Right lung (tissue), 5 donors: ENCODE results near the gene IFI35. TPM values are rescaled to one million over a fixed set of nuclear protein-coding genes. Genes with fewer than 3 reads are reported as not detected.
"Not testable (repeated sequence)": the region's sequence is repeated elsewhere in the genome, so short reads cannot be mapped to it uniquely, and the experiment has no call there.

Source experiments
- DNase-seq, 2 donors: peaks; one replicate each; pipeline ENCODE4 v3.0.0-alpha.2; 2013
- polyA plus RNA-seq, 5 donors: library from polyadenylated mRNA; unstranded; fragments of 120-200 nt; gene quantifications; one replicate each; pipeline versions ENCODE4 v1.2.1 to v1.2.3, GENCODE V29; 2013; ENCODE audit warnings: inconsistent platforms in 1 of 5, low replicate concordance in 1 of 5; ENCODE audit not compliant: insufficient read length in 5 of 5, insufficient read depth in 1 of 5

IFI35 gene
- polyA plus RNA-seq, 5 donors, result 14.6 to 20.5 (median 16.0) TPM

GRCh38 chr17:43051969-43052368 is 45.4 kb downstream of the IFI35 start:
- DNase-seq, result no peak

GRCh38 chr17:43053008-43053407 is 46.4 kb downstream of the IFI35 start:
- DNase-seq, result not testable (repeated sequence)

DNA sequence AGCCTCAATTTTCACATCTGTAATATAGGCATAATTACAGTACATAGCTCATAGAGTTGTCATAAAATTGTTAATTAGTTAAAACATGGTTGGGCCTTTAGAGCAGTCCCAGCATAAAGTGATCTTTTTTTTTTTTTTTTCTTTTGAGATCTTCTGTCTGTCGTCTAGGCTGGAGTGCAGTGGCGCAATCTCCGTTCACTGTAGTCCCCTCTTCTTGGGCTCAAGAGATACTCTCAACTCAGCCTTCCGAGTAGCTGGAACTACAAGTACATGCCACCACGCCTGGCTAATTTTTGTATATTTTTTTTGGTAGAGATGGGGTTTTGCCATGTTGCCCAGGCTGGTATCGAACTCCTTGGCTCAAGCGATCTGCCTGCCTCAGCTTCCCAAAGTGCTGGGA is 49.5 kb downstream of the IFI35 start:
- DNase-seq, result no peak

- DNase-seq, result no peak
Measured at GRCh38 chr17:43062984-43063638, 56.5 kb downstream of the IFI35 start.

Other genes with a start within 250 kb of the IFI35 start
- 100 to 1,000 TPM; 155 to 221 (median 188) TPM for gene RAMP2, start 245.6 kb upstream of the IFI35 start, polyA plus RNA-seq
- gene VPS25, start 233.3 kb upstream of the IFI35 start, polyA plus RNA-seq, result 10 to 100 TPM; 66.5 to 77.3 (median 74.6) TPM
- gene WNK4, start 226.2 kb upstream of the IFI35 start, polyA plus RNA-seq, result 1 to 10 TPM in 4 of 5 donors, under 1 TPM in 1; 0.82 to 2.1 (median 1.6) TPM
- gene COA3, start 208.1 kb upstream of the IFI35 start, polyA plus RNA-seq, result 10 to 100 TPM; 83.6 to 96.6 (median 86.7) TPM
- gene CNTD1, start 207.9 kb upstream of the IFI35 start, polyA plus RNA-seq, result 1 to 10 TPM; 2.3 to 3.2 (median 2.9) TPM
- gene BECN1, start 182.5 kb upstream of the IFI35 start, polyA plus RNA-seq, result 10 to 100 TPM; 53.9 to 79.4 (median 68.0) TPM
- 10 to 100 TPM; 65.8 to 81.2 (median 74.9) TPM for gene PSME3, start 173.4 kb upstream of the IFI35 start, polyA plus RNA-seq
- 1 to 10 TPM; 1.8 to 3.1 (median 2.6) TPM for gene AOC2, start 162.2 kb upstream of the IFI35 start, polyA plus RNA-seq
- 100 to 1,000 TPM; 116 to 203 (median 162) TPM for gene AOC3, start 155.6 kb upstream of the IFI35 start, polyA plus RNA-seq
- under 1 TPM in 4 of 5 donors, not detected in 1; 0.04 to 0.12 (median 0.05) TPM for gene G6PC1, start 106.0 kb upstream of the IFI35 start, polyA plus RNA-seq
- gene AARSD1, start 42.3 kb upstream of the IFI35 start, polyA plus RNA-seq, result 10 to 100 TPM; 60.1 to 83.9 (median 66.5) TPM
- 1 to 10 TPM; 1.8 to 5.2 (median 2.1) TPM for gene PTGES3L, start 26.7 kb upstream of the IFI35 start, polyA plus RNA-seq
- 10 to 100 TPM; 10.1 to 12.6 (median 10.6) TPM for gene RUNDC1, start 26.2 kb upstream of the IFI35 start, polyA plus RNA-seq
- gene RPL27, start 8.4 kb upstream of the IFI35 start, polyA plus RNA-seq, result 1,000 to 10,000 TPM; 1,519 to 2,134 (median 1,704) TPM
- 100 to 1,000 TPM; 105 to 148 (median 128) TPM for gene VAT1, start 15.6 kb downstream of the IFI35 start, polyA plus RNA-seq
- gene RND2, start 18.4 kb downstream of the IFI35 start, polyA plus RNA-seq, result 1 to 10 TPM; 1.6 to 2.2 (median 1.9) TPM
- 10 to 100 TPM; 10.4 to 24.6 (median 17.4) TPM for gene BRCA1, start 118.6 kb downstream of the IFI35 start, polyA plus RNA-seq
- gene NBR1, start 164.4 kb downstream of the IFI35 start, polyA plus RNA-seq, result 100 to 1,000 TPM in 4 of 5 donors, 10 to 100 TPM in 1; 80.4 to 126 (median 108) TPM
- 10 to 100 TPM in 4 of 5 donors, 1 to 10 TPM in 1; 9.1 to 12.0 (median 11.0) TPM for gene TMEM106A, start 205.1 kb downstream of the IFI35 start, polyA plus RNA-seq
- gene CCDC200, start 221.8 kb downstream of the IFI35 start, polyA plus RNA-seq, result 10 to 100 TPM in 4 of 5 donors, 1 to 10 TPM in 1; 8.8 to 19.9 (median 16.0) TPM
- 1 to 10 TPM in 2 of 5 donors, under 1 TPM in 1, not detected in 2; 0.67 to 1.5 (median 1.2) TPM for gene RNU2-1, start 227.2 kb downstream of the IFI35 start, polyA plus RNA-seq